Mammary epithelial cell (primary cell): ENCODE measurements around the gene ST8SIA5.

Experiments
- EZH2 ChIP-seq: IDR thresholded peaks from 2 replicates; pipeline ENCODE4 v1.6.1; 2012; ENCODE audit warnings: low read length, inconsistent platforms, borderline replicate concordance
- TF ChIP-seq, protein P1 (sequence below), 2 donors: IDR thresholded peaks in 1 of 2; conservative IDR thresholded peaks in 1 of 2; 2 replicates each; pipeline ENCODE4 v1.5.1; 2011 to 2012; ENCODE audit warnings: inconsistent platforms in 2 of 2, low read length in 2 of 2, mild to moderate bottlenecking in 2 of 2, control low read depth in 1 of 2, low read depth in 1 of 2; ENCODE audit not compliant: insufficient read depth in 1 of 2; ENCODE audit errors: extremely low read depth in 1 of 2

DNA sequence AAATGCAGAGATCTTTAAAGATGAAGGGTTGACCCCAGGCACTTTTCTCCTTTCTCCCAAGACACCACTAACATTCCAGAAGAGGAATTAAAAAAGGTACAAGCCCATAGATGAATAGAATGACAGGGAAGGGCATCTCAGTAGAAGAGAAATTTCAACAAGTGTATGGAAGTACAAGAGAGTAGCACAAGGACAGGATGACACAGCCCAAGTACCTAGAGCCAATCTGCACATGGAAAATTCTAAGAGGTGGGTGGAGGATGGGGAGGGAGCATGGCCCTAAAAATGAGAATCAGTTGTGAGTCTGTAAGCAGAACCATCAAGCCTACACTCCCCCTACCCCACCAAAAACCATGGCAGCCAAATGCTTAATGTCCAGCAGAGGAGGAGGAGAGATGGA lies 60.2 kb downstream of the ST8SIA5 start:
- TF ChIP-seq, protein P1, sequence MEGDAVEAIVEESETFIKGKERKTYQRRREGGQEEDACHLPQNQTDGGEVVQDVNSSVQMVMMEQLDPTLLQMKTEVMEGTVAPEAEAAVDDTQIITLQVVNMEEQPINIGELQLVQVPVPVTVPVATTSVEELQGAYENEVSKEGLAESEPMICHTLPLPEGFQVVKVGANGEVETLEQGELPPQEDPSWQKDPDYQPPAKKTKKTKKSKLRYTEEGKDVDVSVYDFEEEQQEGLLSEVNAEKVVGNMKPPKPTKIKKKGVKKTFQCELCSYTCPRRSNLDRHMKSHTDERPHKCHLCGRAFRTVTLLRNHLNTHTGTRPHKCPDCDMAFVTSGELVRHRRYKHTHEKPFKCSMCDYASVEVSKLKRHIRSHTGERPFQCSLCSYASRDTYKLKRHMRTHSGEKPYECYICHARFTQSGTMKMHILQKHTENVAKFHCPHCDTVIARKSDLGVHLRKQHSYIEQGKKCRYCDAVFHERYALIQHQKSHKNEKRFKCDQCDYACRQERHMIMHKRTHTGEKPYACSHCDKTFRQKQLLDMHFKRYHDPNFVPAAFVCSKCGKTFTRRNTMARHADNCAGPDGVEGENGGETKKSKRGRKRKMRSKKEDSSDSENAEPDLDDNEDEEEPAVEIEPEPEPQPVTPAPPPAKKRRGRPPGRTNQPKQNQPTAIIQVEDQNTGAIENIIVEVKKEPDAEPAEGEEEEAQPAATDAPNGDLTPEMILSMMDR (conservative IDR thresholded peaks at IDR 0.05 in 1 of 2, IDR thresholded peaks at IDR 0.05 in 1 of 2; ENCODE audit: extremely low read depth in 1 of 2, insufficient read depth in 1 of 2, low read depth in 1 of 2, low read length in 2 of 2): no peak
- no peak for TF ChIP-seq EZH2
